ENCODE results near the gene PRR5L. TPM values are rescaled to one million over a fixed set of nuclear protein-coding genes. Genes with fewer than 3 reads are reported as not detected.
A peak's percentile ranks its signal among the peaks of the same experiment; 100 is the strongest.

Gene PRR5L
- total and polyA plus RNA-seq, 9 of the 15 experiments (the other 6 are each of a cell fraction or from before 2014, with no cell fraction given), result 0.11 to 0.60 (median 0.36) TPM; not detected in 2

GRCh38 chr11:36509694-36510593, 213.9 kb downstream of the PRR5L start, which contains the start of gene TRAF6 (continued):
- TF ChIP-seq, protein P1, sequence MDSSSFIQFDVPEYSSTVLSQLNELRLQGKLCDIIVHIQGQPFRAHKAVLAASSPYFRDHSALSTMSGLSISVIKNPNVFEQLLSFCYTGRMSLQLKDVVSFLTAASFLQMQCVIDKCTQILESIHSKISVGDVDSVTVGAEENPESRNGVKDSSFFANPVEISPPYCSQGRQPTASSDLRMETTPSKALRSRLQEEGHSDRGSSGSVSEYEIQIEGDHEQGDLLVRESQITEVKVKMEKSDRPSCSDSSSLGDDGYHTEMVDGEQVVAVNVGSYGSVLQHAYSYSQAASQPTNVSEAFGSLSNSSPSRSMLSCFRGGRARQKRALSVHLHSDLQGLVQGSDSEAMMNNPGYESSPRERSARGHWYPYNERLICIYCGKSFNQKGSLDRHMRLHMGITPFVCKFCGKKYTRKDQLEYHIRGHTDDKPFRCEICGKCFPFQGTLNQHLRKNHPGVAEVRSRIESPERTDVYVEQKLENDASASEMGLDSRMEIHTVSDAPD (CRISPR knock-in tag; IDR thresholded peaks at IDR 0.05), result no peak
- TF ChIP-seq, protein P2, sequence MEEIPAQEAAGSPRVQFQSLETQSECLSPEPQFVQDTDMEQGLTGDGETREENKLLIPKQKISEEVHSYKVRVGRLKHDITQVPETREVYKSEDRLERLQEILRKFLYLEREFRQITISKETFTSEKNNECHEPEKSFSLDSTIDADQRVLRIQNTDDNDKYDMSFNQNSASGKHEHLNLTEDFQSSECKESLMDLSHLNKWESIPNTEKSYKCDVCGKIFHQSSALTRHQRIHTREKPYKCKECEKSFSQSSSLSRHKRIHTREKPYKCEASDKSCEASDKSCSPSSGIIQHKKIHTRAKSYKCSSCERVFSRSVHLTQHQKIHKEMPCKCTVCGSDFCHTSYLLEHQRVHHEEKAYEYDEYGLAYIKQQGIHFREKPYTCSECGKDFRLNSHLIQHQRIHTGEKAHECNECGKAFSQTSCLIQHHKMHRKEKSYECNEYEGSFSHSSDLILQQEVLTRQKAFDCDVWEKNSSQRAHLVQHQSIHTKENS (CRISPR knock-in tag; IDR thresholded peaks at IDR 0.05), result no peak
- TF ChIP-seq KLF1 (tag; IDR thresholded peaks at IDR 0.05) (0 out of 2 replicates have a peak, but pooled peaks have one; percentile 28), RFX5 (IDR thresholded peaks at IDR 0.05; ENCODE audit: low read depth, low read length) (no peak), LEF1 (IDR thresholded peaks at IDR 0.05) (0 out of 2 replicates have a peak, but pooled peaks have one; percentile 24), OTX1 (CRISPR knock-in tag; IDR thresholded peaks at IDR 0.05) (0 out of 2 replicates have a peak, but pooled peaks have one; percentile 72), RFX1 (IDR thresholded peaks at IDR 0.05) (no peak), BACH1 (tag; IDR thresholded peaks at IDR 0.05) (no peak), ZBTB7A (IDR thresholded peaks at IDR 0.05; ENCODE audit: borderline replicate concordance, control insufficient read depth, low read depth, low read length) (peak; percentile 91; the same call in 1 of the 2 replicates), ADNP (tag; IDR thresholded peaks at IDR 0.05) (no peak), TAF7 (tag; IDR thresholded peaks at IDR 0.05) (peak; percentile 82), PURB (CRISPR knock-in tag; IDR thresholded peaks at IDR 0.05; ENCODE audit: low read depth) (no peak), ZNF212 (CRISPR knock-in tag; IDR thresholded peaks at IDR 0.05) (no peak), NR2C1 (IDR thresholded peaks at IDR 0.05) (no peak), NR2C1 (tag; IDR thresholded peaks at IDR 0.05) (peak; percentile 66), BRD4 (IDR thresholded peaks at IDR 0.05) (peak; percentile 87; the same call in 1 of the 2 replicates), POLR3G (IDR thresholded peaks at IDR 0.05; ENCODE audit: extremely low read depth, insufficient read length, insufficient replicate concordance) (no peak), ZNF695 (CRISPR knock-in tag; IDR thresholded peaks at IDR 0.05) (no peak), ZNF431 (CRISPR knock-in tag; IDR thresholded peaks at IDR 0.05) (no peak)
- TF ChIP-seq, protein P3, sequence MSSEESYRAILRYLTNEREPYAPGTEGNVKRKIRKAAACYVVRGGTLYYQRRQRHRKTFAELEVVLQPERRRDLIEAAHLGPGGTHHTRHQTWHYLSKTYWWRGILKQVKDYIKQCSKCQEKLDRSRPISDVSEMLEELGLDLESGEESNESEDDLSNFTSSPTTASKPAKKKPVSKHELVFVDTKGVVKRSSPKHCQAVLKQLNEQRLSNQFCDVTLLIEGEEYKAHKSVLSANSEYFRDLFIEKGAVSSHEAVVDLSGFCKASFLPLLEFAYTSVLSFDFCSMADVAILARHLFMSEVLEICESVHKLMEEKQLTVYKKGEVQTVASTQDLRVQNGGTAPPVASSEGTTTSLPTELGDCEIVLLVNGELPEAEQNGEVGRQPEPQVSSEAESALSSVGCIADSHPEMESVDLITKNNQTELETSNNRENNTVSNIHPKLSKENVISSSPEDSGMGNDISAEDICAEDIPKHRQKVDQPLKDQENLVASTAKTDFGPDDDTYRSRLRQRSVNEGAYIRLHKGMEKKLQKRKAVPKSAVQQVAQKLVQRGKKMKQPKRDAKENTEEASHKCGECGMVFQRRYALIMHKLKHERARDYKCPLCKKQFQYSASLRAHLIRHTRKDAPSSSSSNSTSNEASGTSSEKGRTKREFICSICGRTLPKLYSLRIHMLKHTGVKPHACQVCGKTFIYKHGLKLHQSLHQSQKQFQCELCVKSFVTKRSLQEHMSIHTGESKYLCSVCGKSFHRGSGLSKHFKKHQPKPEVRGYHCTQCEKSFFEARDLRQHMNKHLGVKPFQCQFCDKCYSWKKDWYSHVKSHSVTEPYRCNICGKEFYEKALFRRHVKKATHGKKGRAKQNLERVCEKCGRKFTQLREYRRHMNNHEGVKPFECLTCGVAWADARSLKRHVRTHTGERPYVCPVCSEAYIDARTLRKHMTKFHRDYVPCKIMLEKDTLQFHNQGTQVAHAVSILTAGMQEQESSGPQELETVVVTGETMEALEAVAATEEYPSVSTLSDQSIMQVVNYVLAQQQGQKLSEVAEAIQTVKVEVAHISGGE (CRISPR knock-in tag; IDR thresholded peaks at IDR 0.05), result no peak

Data from K562 (cell line).